Astrocyte of the cerebellum (primary cell): ENCODE measurements around the gene EOLA2.
"Not testable (repeated sequence)": the region's sequence is repeated elsewhere in the genome, so short reads cannot be mapped to it uniquely, and the experiment has no call there.

Source experiments
- DNase-seq: peaks from one replicate; pipeline ENCODE4 v3.0.0-alpha.2; 2011; ENCODE audit warnings: low read depth
- H3K4me3 ChIP-seq: 2 replicates; pipeline ENCODE4 v1.5.1; 2011; ENCODE audit warnings: mild to moderate bottlenecking, low read depth, low read length, moderate library complexity
- in situ Hi-C: cut with HindIII; loops from 2 replicates; pipeline ENCODE4 v1.10.0; 2017; ENCODE audit warnings: low sequenced_read_pairs
- TF ChIP-seq, protein P1 (sequence below): IDR thresholded peaks from 2 replicates; pipeline ENCODE4 v1.5.1; 2012; ENCODE audit warnings: low read length, low read depth, moderate library complexity, mild to moderate bottlenecking; ENCODE audit errors: missing control alignments

The EOLA2 gene

DNA sequence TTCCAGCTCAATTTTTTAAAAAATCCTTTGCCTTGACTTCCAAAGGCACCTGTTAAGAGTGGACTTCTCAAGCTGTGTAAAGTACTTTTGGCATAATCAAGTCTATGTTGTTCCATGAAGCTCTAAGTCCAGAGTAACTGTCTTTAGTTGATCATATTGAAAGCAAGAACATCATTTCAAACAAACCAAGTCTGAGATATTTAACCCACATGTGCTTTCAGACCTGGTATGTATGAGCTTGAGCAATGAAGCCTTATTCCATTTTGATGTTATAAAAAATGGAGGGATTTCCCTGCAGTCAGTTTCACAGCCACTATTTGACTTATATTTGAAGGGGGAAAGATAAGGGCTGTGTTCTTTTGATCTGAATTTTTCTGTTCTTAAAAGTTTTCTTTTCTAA lies 23.7 kb upstream of the EOLA2 start:
- in situ Hi-C loops = no loop called here
- TF ChIP-seq, protein P1, sequence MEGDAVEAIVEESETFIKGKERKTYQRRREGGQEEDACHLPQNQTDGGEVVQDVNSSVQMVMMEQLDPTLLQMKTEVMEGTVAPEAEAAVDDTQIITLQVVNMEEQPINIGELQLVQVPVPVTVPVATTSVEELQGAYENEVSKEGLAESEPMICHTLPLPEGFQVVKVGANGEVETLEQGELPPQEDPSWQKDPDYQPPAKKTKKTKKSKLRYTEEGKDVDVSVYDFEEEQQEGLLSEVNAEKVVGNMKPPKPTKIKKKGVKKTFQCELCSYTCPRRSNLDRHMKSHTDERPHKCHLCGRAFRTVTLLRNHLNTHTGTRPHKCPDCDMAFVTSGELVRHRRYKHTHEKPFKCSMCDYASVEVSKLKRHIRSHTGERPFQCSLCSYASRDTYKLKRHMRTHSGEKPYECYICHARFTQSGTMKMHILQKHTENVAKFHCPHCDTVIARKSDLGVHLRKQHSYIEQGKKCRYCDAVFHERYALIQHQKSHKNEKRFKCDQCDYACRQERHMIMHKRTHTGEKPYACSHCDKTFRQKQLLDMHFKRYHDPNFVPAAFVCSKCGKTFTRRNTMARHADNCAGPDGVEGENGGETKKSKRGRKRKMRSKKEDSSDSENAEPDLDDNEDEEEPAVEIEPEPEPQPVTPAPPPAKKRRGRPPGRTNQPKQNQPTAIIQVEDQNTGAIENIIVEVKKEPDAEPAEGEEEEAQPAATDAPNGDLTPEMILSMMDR = no peak

DNA sequence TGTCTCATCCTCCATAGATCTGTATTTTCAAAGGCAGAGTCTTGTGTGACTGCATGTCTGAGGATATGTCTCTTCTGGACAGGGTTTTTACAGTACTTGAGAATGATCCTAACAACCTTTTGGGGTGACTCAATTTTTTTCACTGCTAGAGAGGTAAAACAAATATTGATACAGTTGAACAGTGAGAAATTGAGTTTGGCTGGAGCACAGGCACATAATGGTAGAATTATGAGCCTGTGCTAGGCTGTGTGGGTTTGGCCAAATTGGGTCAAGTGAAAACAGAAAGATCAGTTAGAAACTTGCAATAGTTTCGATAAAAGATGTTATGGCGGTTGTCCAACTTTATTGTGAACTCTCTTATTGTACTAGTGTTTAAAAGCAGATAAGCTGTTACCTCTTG lies 23.3 kb upstream of the EOLA2 start:
- DNase-seq = no peak
- in situ Hi-C loops = no loop called here
- TF ChIP-seq, protein P1 = no peak
- no peak overlapping the region for H3K4me3 ChIP-seq

More for the DNA sequence above, 23.7 kb upstream of the EOLA2 start:
- H3K4me3 ChIP-seq = no peak overlapping the region
- no peak for DNase-seq

DNA sequence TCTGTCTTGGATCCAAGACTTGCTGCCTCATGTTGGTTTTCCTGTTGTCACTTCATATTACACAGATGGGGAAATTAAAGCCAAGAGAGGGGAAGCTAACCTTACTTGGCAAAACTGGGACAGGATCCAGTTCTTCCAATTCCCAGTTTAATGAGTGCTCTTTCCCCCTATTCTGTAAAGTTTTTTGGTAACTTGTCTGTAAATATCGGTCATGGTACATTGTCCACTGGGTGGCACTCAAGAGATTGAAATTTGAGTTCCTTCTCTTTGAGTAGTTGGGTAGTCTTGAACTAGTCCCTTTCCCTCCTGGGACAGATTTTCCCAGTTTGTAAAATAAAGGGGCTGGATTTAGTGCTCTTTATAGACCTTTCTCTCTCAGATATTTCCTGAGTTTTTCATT lies 12.4 kb upstream of the EOLA2 start:
- peak; percentile 32 for DNase-seq
- in situ Hi-C loops = no loop called here
- H3K4me3 ChIP-seq = no peak overlapping the region
- TF ChIP-seq, protein P1 = peak; percentile 41

DNA sequence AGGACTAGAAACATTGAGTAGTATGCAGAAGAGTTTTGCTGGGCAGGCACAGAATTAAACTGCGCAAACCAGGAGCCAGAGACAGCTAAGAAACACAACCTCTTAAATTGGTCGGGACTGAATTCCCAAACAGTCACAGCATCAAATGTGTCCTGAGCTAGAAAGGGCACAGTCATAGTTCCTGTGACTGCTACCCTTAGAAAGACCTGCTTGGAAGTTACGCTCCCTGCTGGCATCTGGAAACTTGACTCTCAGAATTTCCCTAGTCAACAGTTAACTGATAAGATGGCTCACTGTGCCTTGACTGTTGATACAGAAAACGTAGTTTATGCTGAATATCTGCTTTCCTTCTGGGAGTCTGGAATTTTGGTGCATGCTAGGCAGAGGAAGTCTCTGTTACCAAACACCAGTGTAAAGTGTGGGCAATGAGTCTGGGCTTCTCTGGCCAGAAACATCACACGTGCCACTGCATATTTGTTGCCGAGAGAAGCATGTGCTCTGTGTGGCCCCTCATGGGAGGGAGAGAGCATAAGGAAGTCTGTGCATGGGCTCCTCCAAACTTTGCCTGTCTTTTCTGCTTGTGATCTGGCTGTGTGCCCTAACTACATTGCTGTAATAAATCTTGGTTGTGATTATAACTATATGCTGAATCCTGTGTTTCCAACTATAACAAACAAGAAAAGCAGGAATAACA lies 11.6 kb upstream of the EOLA2 start:
- DNase-seq = no peak
- in situ Hi-C loops = no loop called here
- H3K4me3 ChIP-seq = no peak overlapping the region
- TF ChIP-seq, protein P1 = no peak

DNA sequence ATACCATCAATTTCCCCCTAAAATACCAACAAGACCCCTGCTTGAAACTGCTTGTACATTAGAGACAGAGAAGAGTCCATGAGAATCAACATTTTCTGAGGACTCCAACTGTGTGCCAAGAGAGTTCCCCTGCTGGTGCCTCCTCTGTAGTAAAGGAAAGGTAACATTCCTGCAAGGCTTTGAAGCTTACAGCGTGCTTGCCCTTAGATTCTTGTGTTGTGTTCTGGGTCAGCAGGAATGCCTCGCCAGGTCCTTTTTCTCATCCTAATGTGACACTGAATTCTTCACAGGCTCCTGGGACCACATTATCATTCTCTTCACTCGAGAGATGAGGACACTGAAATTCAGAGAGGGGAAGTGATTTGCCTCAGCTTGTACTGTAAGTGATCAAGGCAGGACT lies 9.7 kb upstream of the EOLA2 start:
- in situ Hi-C loops = no loop called here
- H3K4me3 ChIP-seq = no peak overlapping the region
- no peak for DNase-seq
- TF ChIP-seq, protein P1 = no peak

DNA sequence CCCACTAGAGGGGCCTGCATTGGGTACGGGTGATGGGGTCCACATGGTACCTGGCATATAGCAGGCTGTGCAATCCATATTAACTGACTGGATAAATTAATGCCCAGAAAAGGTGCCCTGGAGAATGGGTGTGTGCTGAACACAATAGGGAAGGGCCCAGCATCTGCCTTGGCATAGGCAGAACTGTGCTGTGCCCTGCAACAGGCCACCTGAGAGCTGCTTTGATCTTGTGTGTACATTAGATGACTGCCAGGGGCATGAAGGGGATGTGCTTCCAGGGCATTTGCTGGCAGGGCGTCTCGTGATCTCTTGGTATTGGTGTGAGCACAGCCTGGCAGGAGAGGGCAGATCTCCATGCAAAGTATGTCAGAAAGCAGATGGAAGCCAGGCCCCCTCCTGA lies 8.6 kb upstream of the EOLA2 start:
- DNase-seq, in situ Hi-C loops, H3K4me3 ChIP-seq: not testable (repeated sequence)

DNA sequence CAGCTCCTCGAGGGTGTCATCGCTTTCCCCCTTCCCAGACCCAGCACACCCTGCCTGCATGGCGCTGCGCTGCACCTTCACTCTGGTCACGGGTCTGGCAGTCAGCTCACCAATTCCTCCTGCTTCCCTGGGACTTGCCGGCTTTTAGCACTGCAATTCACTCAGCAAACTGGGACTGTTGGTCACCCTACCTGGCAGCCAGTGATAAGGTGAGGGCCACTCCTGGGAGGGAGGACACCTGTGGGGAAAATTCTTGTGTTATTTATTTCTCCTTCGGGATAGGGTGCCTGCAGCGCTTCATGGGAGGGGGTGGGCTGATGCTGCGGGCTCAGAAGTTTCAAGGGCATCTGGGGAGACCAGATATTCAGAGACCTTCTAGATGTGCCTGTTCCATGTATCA lies 7.5 kb upstream of the EOLA2 start:
- in situ Hi-C loops, DNase-seq, H3K4me3 ChIP-seq: not testable (repeated sequence)

DNA sequence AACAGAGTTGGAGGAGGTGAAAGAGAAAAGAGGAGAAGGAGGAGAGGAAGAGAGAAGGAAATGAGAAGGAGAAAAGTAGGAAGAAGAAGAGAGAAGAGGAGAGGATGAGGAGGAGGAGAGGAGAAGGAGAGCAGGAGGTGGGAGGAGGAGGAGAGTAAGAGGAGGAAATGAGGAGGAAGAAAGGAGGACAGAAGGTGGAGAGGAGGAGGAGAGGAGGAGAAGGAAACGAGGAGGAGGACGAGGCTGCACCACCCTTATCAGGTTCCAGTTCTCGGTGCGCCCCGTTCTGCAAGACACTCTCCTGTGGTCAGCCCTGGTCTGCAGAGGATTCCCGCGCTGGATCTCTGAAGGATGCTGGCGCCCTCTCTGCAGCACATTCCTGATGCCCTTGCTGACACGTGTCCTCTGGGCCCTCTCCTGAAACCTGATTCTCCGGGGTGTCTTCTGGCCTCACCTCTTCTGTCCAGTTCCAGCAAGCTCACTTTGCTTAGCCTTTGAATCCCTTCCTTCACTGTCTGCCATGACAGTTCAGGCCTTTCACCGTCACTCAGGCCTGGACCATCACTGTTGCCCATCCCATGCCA lies 6.9 kb upstream of the EOLA2 start:
- DNase-seq, H3K4me3 ChIP-seq, in situ Hi-C loops: not testable (repeated sequence)
